ENCODE results near the gene BACH2. TPM values are rescaled to one million over a fixed set of nuclear protein-coding genes. Genes with fewer than 3 reads are reported as not detected.
"Not testable (repeated sequence)": the region's sequence is repeated elsewhere in the genome, so short reads cannot be mapped to it uniquely, and the experiment has no call there.

The BACH2 gene
- total RNA-seq, 5 donors from 2014 or later (not counting 1 experiment from before 2014, with no cell fraction given): 81.9 to 196 (median 96.7) TPM

- Mint-ChIP-seq H3K4me3 (no peak overlapping the region), H3K27ac (no peak overlapping the region), H3K4me1 (peaks cover 0 to 3% (median 0%) of the 10 kb centered on the region in 3 donors), H3K36me3 (peaks cover 12% of the 10 kb centered on the region), H3K27me3 (peaks cover 0 to 4% of the 10 kb centered on the region in 2 donors), H3K9me3 (peaks cover 9 to 19% (median 13%) of the 10 kb centered on the region in 3 donors)
- H3K36me3 ChIP-seq (ENCODE audit: control insufficient read depth in 2 of 2, extremely low read depth in 1 of 2, insufficient read depth in 1 of 2, low read length in 1 of 2): no peaks in the 10 kb centered on the region
- 94% methylated on average over 4 of the region's 4 CpGs for WGBS (ENCODE audit: insufficient coverage)
- CTCF ChIA-PET: no interaction called here
- no peak overlapping the region for H3K4me3 ChIP-seq (ENCODE audit: control insufficient read depth in 1 of 2, extremely low read depth in 1 of 2, low read length in 1 of 2)
- H3K4me1 ChIP-seq (ENCODE audit: control insufficient read depth in 1 of 2, extremely low read depth in 1 of 2, insufficient read depth in 2 of 2, low read length in 2 of 2): no peaks in the 10 kb centered on the region
- DNase-seq: no peak
- POLR2A ChIA-PET: no interaction called here
- no peak overlapping the region for H3K27ac ChIP-seq (ENCODE audit: low read length)
- ATAC-seq (replicated peaks in 1 of 4): no peak
- H3K27me3 ChIP-seq (replicated peaks in 1 of 2; ENCODE audit: control insufficient read depth in 2 of 2, extremely low read depth in 1 of 2, insufficient read depth in 2 of 2, low read length in 1 of 2): peaks cover 0 to 23% of the 10 kb centered on the region in 2 experiments
- H3K9me3 ChIP-seq: no peaks in the 10 kb centered on the region
Measured at GRCh38 chr6:89917216-89917615, 379.4 kb downstream of the BACH2 start.

GRCh38 chr6:89916136-89916920 lies 380.3 kb downstream of the BACH2 start:
- no peak overlapping the region for H3K27ac ChIP-seq (ENCODE audit: low read length)
- H3K27ac Mint-ChIP-seq: no peak overlapping the region
- no peaks in the 10 kb centered on the region for H3K9me3 ChIP-seq
- DNase-seq (no peak), ATAC-seq (replicated peaks in 1 of 4) (no peak)
- peaks cover 12% of the 10 kb centered on the region for H3K36me3 Mint-ChIP-seq
- H3K9me3 Mint-ChIP-seq: peaks cover 9 to 19% (median 13%) of the 10 kb centered on the region in 3 donors
- ChIA-PET POLR2A (interaction anchor here in 1 of 2 donors (0.5 kb wide), 1 partner anchor 495 kb away, joined by 10 read pairs; no protein-coding TSS in a partner anchor), CTCF (no interaction called here)
- H3K4me1 Mint-ChIP-seq: peaks cover 0 to 3% (median 1%) of the 10 kb centered on the region in 3 donors
- H3K36me3 ChIP-seq (ENCODE audit: control insufficient read depth in 2 of 2, extremely low read depth in 1 of 2, insufficient read depth in 1 of 2, low read length in 1 of 2): no peaks in the 10 kb centered on the region
- no peaks in the 10 kb centered on the region for H3K4me1 ChIP-seq (ENCODE audit: control insufficient read depth in 1 of 2, extremely low read depth in 1 of 2, insufficient read depth in 2 of 2, low read length in 2 of 2)
- H3K4me3 Mint-ChIP-seq: no peak overlapping the region
- peaks cover 0 to 4% of the 10 kb centered on the region in 2 donors for H3K27me3 Mint-ChIP-seq
- no peak overlapping the region for H3K4me3 ChIP-seq (ENCODE audit: control insufficient read depth in 1 of 2, extremely low read depth in 1 of 2, low read length in 1 of 2)
- peaks cover 0 to 21% of the 10 kb centered on the region in 2 experiments for H3K27me3 ChIP-seq (replicated peaks in 1 of 2; ENCODE audit: control insufficient read depth in 2 of 2, extremely low read depth in 1 of 2, insufficient read depth in 2 of 2, low read length in 1 of 2)
- 100% methylated on average over 2 of the region's 3 CpGs for WGBS (ENCODE audit: insufficient coverage)

GRCh38 chr6:89910902-89911240 lies 385.8 kb downstream of the BACH2 start:
- H3K9me3 Mint-ChIP-seq: peaks cover 2 to 6% (median 3%) of the 10 kb centered on the region in 3 donors
- Histone ChIP-seq H3K36me3 (ENCODE audit: control insufficient read depth in 2 of 2, extremely low read depth in 1 of 2, insufficient read depth in 1 of 2, low read length in 1 of 2) (no peaks in the 10 kb centered on the region), H3K4me3 (ENCODE audit: control insufficient read depth in 1 of 2, extremely low read depth in 1 of 2, low read length in 1 of 2) (no peak overlapping the region), H3K27me3 (replicated peaks in 1 of 2; ENCODE audit: control insufficient read depth in 2 of 2, extremely low read depth in 1 of 2, insufficient read depth in 2 of 2, low read length in 1 of 2) (peaks cover 0 to 7% of the 10 kb centered on the region in 2 experiments), H3K4me1 (ENCODE audit: control insufficient read depth in 1 of 2, extremely low read depth in 1 of 2, insufficient read depth in 2 of 2, low read length in 2 of 2) (no peaks in the 10 kb centered on the region), H3K9me3 (no peaks in the 10 kb centered on the region), H3K27ac (ENCODE audit: low read length) (no peak overlapping the region)
- no peak overlapping the region for H3K27ac Mint-ChIP-seq
- peaks cover 0 to 5% of the 10 kb centered on the region in 2 donors for H3K27me3 Mint-ChIP-seq
- H3K4me1 Mint-ChIP-seq: peaks cover 2 to 8% (median 5%) of the 10 kb centered on the region in 3 donors
- no peaks in the 10 kb centered on the region for H3K36me3 Mint-ChIP-seq
- ATAC-seq (replicated peaks in 1 of 4) (no peak), DNase-seq (no peak)
- no CpG with 5 or more reads among the region's 1 CpG for WGBS (ENCODE audit: insufficient coverage)
- H3K4me3 Mint-ChIP-seq: no peak overlapping the region
- POLR2A ChIA-PET: interaction anchor here in 1 of 2 donors (0.6 kb wide), 1 partner anchor 10 kb away, joined by 4 read pairs; no protein-coding TSS in a partner anchor
- CTCF ChIA-PET: interaction anchor here (0.6 to 0.7 kb wide), 2 partner anchors 563 to 730 kb away, joined by 3 to 4 read pairs; no protein-coding TSS in a partner anchor

- not testable (repeated sequence) for H3K36me3 ChIP-seq (ENCODE audit: control insufficient read depth in 2 of 2, extremely low read depth in 1 of 2, insufficient read depth in 1 of 2, low read length in 1 of 2); H3K27ac Mint-ChIP-seq; H3K4me3 ChIP-seq (ENCODE audit: control insufficient read depth in 1 of 2, extremely low read depth in 1 of 2, low read length in 1 of 2); H3K4me3 Mint-ChIP-seq; H3K9me3 ChIP-seq; H3K4me1 ChIP-seq (ENCODE audit: control insufficient read depth in 1 of 2, extremely low read depth in 1 of 2, insufficient read depth in 2 of 2, low read length in 2 of 2); H3K27ac ChIP-seq (ENCODE audit: low read length); H3K27me3 Mint-ChIP-seq; H3K4me1 Mint-ChIP-seq; H3K9me3 Mint-ChIP-seq; H3K27me3 ChIP-seq (replicated peaks in 1 of 2; ENCODE audit: control insufficient read depth in 2 of 2, extremely low read depth in 1 of 2, insufficient read depth in 2 of 2, low read length in 1 of 2); ATAC-seq (replicated peaks in 1 of 4); DNase-seq; H3K36me3 Mint-ChIP-seq
- POLR2A ChIA-PET: interaction anchor here in 1 of 2 donors (0.6 kb wide), 1 partner anchor 12 kb away, joined by 3 read pairs; no protein-coding TSS in a partner anchor
- CTCF ChIA-PET: interaction anchor here in 1 of 2 donors (0.7 kb wide), 1 partner anchor 730 kb away, joined by 4 read pairs; no protein-coding TSS in a partner anchor
- no CpG with 5 or more reads among the region's 10 CpGs for WGBS (ENCODE audit: insufficient coverage)
Measured at GRCh38 chr6:89910001-89910901, 386.4 kb downstream of the BACH2 start.

- H3K36me3 ChIP-seq (ENCODE audit: control insufficient read depth in 2 of 2, extremely low read depth in 1 of 2, insufficient read depth in 1 of 2, low read length in 1 of 2): no peaks in the 10 kb centered on the region
- 31% methylated on average over 6 of the region's 8 CpGs for WGBS (ENCODE audit: insufficient coverage)
- H3K36me3 Mint-ChIP-seq: no peaks in the 10 kb centered on the region
- DNase-seq (no peak), ATAC-seq (replicated peaks in 1 of 4) (no peak)
- peaks cover 36 to 38% of the 10 kb centered on the region in 2 donors for H3K27me3 Mint-ChIP-seq
- peaks cover 4 to 7% (median 5%) of the 10 kb centered on the region in 3 donors for H3K4me1 Mint-ChIP-seq
- no peak overlapping the region for H3K27ac Mint-ChIP-seq
- no peaks in the 10 kb centered on the region for H3K9me3 Mint-ChIP-seq
- POLR2A ChIA-PET: no interaction called here
- no peak overlapping the region for H3K27ac ChIP-seq (ENCODE audit: low read length)
- H3K4me1 ChIP-seq (ENCODE audit: control insufficient read depth in 1 of 2, extremely low read depth in 1 of 2, insufficient read depth in 2 of 2, low read length in 2 of 2): no peaks in the 10 kb centered on the region
- H3K4me3 Mint-ChIP-seq: no peak overlapping the region
- H3K27me3 ChIP-seq (replicated peaks in 1 of 2; ENCODE audit: control insufficient read depth in 2 of 2, extremely low read depth in 1 of 2, insufficient read depth in 2 of 2, low read length in 1 of 2): peaks cover 0 to 27% of the 10 kb centered on the region in 2 experiments
- H3K4me3 ChIP-seq (ENCODE audit: control insufficient read depth in 1 of 2, extremely low read depth in 1 of 2, low read length in 1 of 2): no peak overlapping the region
- H3K9me3 ChIP-seq: no peaks in the 10 kb centered on the region
- CTCF ChIA-PET: no interaction called here
Measured at GRCh38 chr6:89895276-89895874, 401.3 kb downstream of the BACH2 start.

GRCh38 chr6:89894169-89894568 lies 402.5 kb downstream of the BACH2 start, which contains the start of gene GJA10:
GJA10 (plus strand) TSS chr6:89894469; CDS start chr6:89894469, 0 bp downstream.
- ChIA-PET POLR2A (interaction anchor here in 1 of 2 donors (0.8 kb wide), 1 partner anchor 66 kb away, joined by 3 read pairs; no protein-coding TSS in a partner anchor), CTCF (no interaction called here)
- Histone ChIP-seq H3K27ac (ENCODE audit: low read length) (no peak within 1 kb of the TSS), H3K4me3 (ENCODE audit: control insufficient read depth in 1 of 2, extremely low read depth in 1 of 2, low read length in 1 of 2) (no peak within 1 kb of the TSS), H3K27me3 (replicated peaks in 1 of 2; ENCODE audit: control insufficient read depth in 2 of 2, extremely low read depth in 1 of 2, insufficient read depth in 2 of 2, low read length in 1 of 2) (peaks cover 0 to 27% of the 10 kb centered on the region in 2 experiments), H3K36me3 (ENCODE audit: control insufficient read depth in 2 of 2, extremely low read depth in 1 of 2, insufficient read depth in 1 of 2, low read length in 1 of 2) (no peaks in the 10 kb centered on the region), H3K4me1 (ENCODE audit: control insufficient read depth in 1 of 2, extremely low read depth in 1 of 2, insufficient read depth in 2 of 2, low read length in 2 of 2) (no peaks in the 10 kb centered on the region), H3K9me3 (no peaks in the 10 kb centered on the region)
- no peaks in the 10 kb centered on the region for H3K36me3 Mint-ChIP-seq
- no CpG with 5 or more reads among the region's 1 CpG for WGBS (ENCODE audit: insufficient coverage)
- no peak for DNase-seq
- H3K27ac Mint-ChIP-seq: no peak within 1 kb of the TSS
- no peak within 1 kb of the TSS for H3K4me3 Mint-ChIP-seq
- H3K27me3 Mint-ChIP-seq: peaks cover 36 to 37% of the 10 kb centered on the region in 2 donors
- no peaks in the 10 kb centered on the region for H3K9me3 Mint-ChIP-seq
- peaks cover 4 to 7% (median 5%) of the 10 kb centered on the region in 3 donors for H3K4me1 Mint-ChIP-seq
- ATAC-seq (replicated peaks in 1 of 4): no peak
